ENCODE results near the gene APOOL. TPM values are rescaled to one million over a fixed set of nuclear protein-coding genes. Genes with fewer than 3 reads are reported as not detected.
"Not testable (repeated sequence)": the region's sequence is repeated elsewhere in the genome, so short reads cannot be mapped to it uniquely, and the experiment has no call there.

APOOL gene
- total RNA-seq, 1 experiment from 2014 or later: 37.1 TPM

GRCh38 chrX:85052205-85052604, 48.5 kb downstream of the APOOL start:
- CTCF ChIA-PET: interaction anchor here (0.5 kb wide), 1 partner anchor 168 kb away, joined by 3 read pairs; no protein-coding TSS in a partner anchor
- no peak overlapping the region for H3K4me3 Mint-ChIP-seq (ENCODE audit: low read depth, unreplicated experiment)
- no peak for TF ChIP-seq CTCF (IDR thresholded peaks at IDR 0.05; ENCODE audit: unreplicated experiment)
- H3K4me1 Mint-ChIP-seq (ENCODE audit: low read depth, unreplicated experiment): peaks cover 8% of the 10 kb centered on the region
- no peak overlapping the region for H3K27ac Mint-ChIP-seq (ENCODE audit: unreplicated experiment)
- BruUV-seq (replicated peaks): no TSS peak
- no peaks in the 10 kb centered on the region for H3K27me3 Mint-ChIP-seq (ENCODE audit: unreplicated experiment)
- no peaks in the 10 kb centered on the region for H3K36me3 Mint-ChIP-seq (ENCODE audit: insufficient read depth, unreplicated experiment)
- intact Hi-C loops (cut with micrococcal nuclease; ENCODE audit: unreplicated experiment): loop anchor here (5.0 kb wide), 2 partner anchors 145 to 715 kb away; no protein-coding TSS in a partner anchor
- H3K9me3 Mint-ChIP-seq (ENCODE audit: low read depth, unreplicated experiment): no peaks in the 10 kb centered on the region
- DNase-seq: no peak

- no peaks in the 10 kb centered on the region for H3K27me3 Mint-ChIP-seq (ENCODE audit: unreplicated experiment)
- CTCF ChIA-PET: interaction anchor here (0.5 to 1.3 kb wide), 4 partner anchors 123 to 551 kb away, joined by 3 to 11 read pairs (median 4); no protein-coding TSS in a partner anchor
- intact Hi-C loops (cut with micrococcal nuclease; ENCODE audit: unreplicated experiment): loop anchor here (1.0 to 5.0 kb wide), 3 partner anchors 145 to 715 kb away; no protein-coding TSS in a partner anchor
- peak overlapping the region; percentile 16 for H3K27ac Mint-ChIP-seq (ENCODE audit: unreplicated experiment)
- no peaks in the 10 kb centered on the region for H3K9me3 Mint-ChIP-seq (ENCODE audit: low read depth, unreplicated experiment)
- H3K4me1 Mint-ChIP-seq (ENCODE audit: low read depth, unreplicated experiment): peaks cover 8% of the 10 kb centered on the region
- no peak for DNase-seq
- no TSS peak for BruUV-seq (replicated peaks)
- TF ChIP-seq CTCF (IDR thresholded peaks at IDR 0.05; ENCODE audit: unreplicated experiment): no peak
- no peak overlapping the region for H3K4me3 Mint-ChIP-seq (ENCODE audit: low read depth, unreplicated experiment)
- no peaks in the 10 kb centered on the region for H3K36me3 Mint-ChIP-seq (ENCODE audit: insufficient read depth, unreplicated experiment)
Measured at GRCh38 chrX:85052636-85053343, 49.1 kb downstream of the APOOL start.

- H3K4me3 Mint-ChIP-seq (ENCODE audit: low read depth, unreplicated experiment): no peak overlapping the region
- BruUV-seq (replicated peaks): no TSS peak
- H3K4me1 Mint-ChIP-seq (ENCODE audit: low read depth, unreplicated experiment): no peaks in the 10 kb centered on the region
- H3K9me3 Mint-ChIP-seq (ENCODE audit: low read depth, unreplicated experiment): peaks cover 4% of the 10 kb centered on the region
- CTCF ChIA-PET: no interaction called here
- TF ChIP-seq CTCF (IDR thresholded peaks at IDR 0.05; ENCODE audit: unreplicated experiment): no peak
- H3K27ac Mint-ChIP-seq (ENCODE audit: unreplicated experiment): no peak overlapping the region
- intact Hi-C loops (cut with micrococcal nuclease; ENCODE audit: unreplicated experiment): no loop called here
- H3K36me3 Mint-ChIP-seq (ENCODE audit: insufficient read depth, unreplicated experiment): no peaks in the 10 kb centered on the region
- DNase-seq: no peak
- no peaks in the 10 kb centered on the region for H3K27me3 Mint-ChIP-seq (ENCODE audit: unreplicated experiment)
Measured at GRCh38 chrX:85065512-85066198, 62.0 kb downstream of the APOOL start.

GRCh38 chrX:85077247-85077646, 73.6 kb downstream of the APOOL start:
- intact Hi-C loops (cut with micrococcal nuclease; ENCODE audit: unreplicated experiment); H3K4me3 Mint-ChIP-seq (ENCODE audit: low read depth, unreplicated experiment); H3K27ac Mint-ChIP-seq (ENCODE audit: unreplicated experiment); H3K36me3 Mint-ChIP-seq (ENCODE audit: insufficient read depth, unreplicated experiment); CTCF ChIA-PET; BruUV-seq (replicated peaks); DNase-seq; H3K27me3 Mint-ChIP-seq (ENCODE audit: unreplicated experiment); H3K9me3 Mint-ChIP-seq (ENCODE audit: low read depth, unreplicated experiment); H3K4me1 Mint-ChIP-seq (ENCODE audit: low read depth, unreplicated experiment): not testable (repeated sequence)
